Measurements from ENCODE around the gene MYL6. TPM values are rescaled to one million over a fixed set of nuclear protein-coding genes. Genes with fewer than 3 reads are reported as not detected.

MYL6 gene
- total and polyA plus RNA-seq, 10 of the 15 experiments (the other 5 are each of a cell fraction or from before 2014, with no cell fraction given) = 1,000 to 4,116 (median 1,828) TPM

GRCh38 chr12:56162468-56163290 lies 4.5 kb downstream of the MYL6 start:
- WGBS (ENCODE audit: insufficient coverage, insufficient replicate concordance, low lambda C conversion rate, missing lambda C conversion rate) = 42% methylated on average over 11 of the region's 11 CpGs
- no peak overlapping the region for H3K4me3 ChIP-seq
- H3K9ac ChIP-seq (ENCODE audit: control insufficient read depth, insufficient read depth, low read length) = no peak overlapping the region
- peaks cover 14% of the 10 kb centered on the region for H3K4me1 ChIP-seq (ENCODE audit: control insufficient read depth, insufficient read depth, low read length)
- ChIA-PET CTCF (interaction anchor here (0.5 to 2.2 kb wide), 6 partner anchors 9 to 427 kb away, joined by 3 to 7 read pairs (median 4); partner anchors contain the start of gene SMARCC2), RAD21 (ENCODE audit: unreplicated experiment) (interaction anchor here (1.2 to 2.0 kb wide), 2 partner anchors 26 to 35 kb away, joined by 3 to 11 read pairs; partner anchors contain the start of genes ESYT1 and SMARCC2), POLR2A (interaction anchor here (0.5 to 1.7 kb wide), 12 partner anchors 11 to 404 kb away, joined by 3 to 6 read pairs (median 3); partner anchors contain the start of genes ESYT1 and PA2G4), SMC1A (ENCODE audit: uncharacterized antibody, unreplicated experiment) (interaction anchor here (0.6 to 1.3 kb wide), 5 partner anchors 8 to 29 kb away, joined by 3 to 5 read pairs (median 3); no protein-coding TSS in a partner anchor)
- TF ChIP-seq, protein P1, sequence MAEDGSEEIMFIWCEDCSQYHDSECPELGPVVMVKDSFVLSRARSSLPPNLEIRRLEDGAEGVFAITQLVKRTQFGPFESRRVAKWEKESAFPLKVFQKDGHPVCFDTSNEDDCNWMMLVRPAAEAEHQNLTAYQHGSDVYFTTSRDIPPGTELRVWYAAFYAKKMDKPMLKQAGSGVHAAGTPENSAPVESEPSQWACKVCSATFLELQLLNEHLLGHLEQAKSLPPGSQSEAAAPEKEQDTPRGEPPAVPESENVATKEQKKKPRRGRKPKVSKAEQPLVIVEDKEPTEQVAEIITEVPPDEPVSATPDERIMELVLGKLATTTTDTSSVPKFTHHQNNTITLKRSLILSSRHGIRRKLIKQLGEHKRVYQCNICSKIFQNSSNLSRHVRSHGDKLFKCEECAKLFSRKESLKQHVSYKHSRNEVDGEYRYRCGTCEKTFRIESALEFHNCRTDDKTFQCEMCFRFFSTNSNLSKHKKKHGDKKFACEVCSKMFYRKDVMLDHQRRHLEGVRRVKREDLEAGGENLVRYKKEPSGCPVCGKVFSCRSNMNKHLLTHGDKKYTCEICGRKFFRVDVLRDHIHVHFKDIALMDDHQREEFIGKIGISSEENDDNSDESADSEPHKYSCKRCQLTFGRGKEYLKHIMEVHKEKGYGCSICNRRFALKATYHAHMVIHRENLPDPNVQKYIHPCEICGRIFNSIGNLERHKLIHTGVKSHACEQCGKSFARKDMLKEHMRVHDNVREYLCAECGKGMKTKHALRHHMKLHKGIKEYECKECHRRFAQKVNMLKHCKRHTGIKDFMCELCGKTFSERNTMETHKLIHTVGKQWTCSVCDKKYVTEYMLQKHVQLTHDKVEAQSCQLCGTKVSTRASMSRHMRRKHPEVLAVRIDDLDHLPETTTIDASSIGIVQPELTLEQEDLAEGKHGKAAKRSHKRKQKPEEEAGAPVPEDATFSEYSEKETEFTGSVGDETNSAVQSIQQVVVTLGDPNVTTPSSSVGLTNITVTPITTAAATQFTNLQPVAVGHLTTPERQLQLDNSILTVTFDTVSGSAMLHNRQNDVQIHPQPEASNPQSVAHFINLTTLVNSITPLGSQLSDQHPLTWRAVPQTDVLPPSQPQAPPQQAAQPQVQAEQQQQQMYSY (CRISPR knock-in tag; IDR thresholded peaks at IDR 0.05) = no peak
- TF ChIP-seq, protein P2, sequence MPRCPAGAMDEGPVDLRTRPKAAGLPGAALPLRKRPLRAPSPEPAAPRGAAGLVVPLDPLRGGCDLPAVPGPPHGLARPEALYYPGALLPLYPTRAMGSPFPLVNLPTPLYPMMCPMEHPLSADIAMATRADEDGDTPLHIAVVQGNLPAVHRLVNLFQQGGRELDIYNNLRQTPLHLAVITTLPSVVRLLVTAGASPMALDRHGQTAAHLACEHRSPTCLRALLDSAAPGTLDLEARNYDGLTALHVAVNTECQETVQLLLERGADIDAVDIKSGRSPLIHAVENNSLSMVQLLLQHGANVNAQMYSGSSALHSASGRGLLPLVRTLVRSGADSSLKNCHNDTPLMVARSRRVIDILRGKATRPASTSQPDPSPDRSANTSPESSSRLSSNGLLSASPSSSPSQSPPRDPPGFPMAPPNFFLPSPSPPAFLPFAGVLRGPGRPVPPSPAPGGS (IDR thresholded peaks at IDR 0.05; ENCODE audit: borderline replicate concordance, insufficient read depth, low read depth, low read length, poor library complexity, severe bottlenecking) = peak; percentile 43
- TF ChIP-seq SMAD5 (IDR thresholded peaks at IDR 0.05; ENCODE audit: low read depth) (no peak), IKZF2 (IDR thresholded peaks at IDR 0.05) (no peak), POLR2AphosphoS2 (IDR thresholded peaks at IDR 0.05; ENCODE audit: low read depth, low read length) (peak; percentile 63; the same call in 1 of the 2 replicates), POLR2A (IDR thresholded peaks at IDR 0.05; ENCODE audit: low read depth, low read length) (peak; percentile 47), POLR2AphosphoS5 (IDR thresholded peaks at IDR 0.05; ENCODE audit: low read length) (peak; percentile 56)
- TF ChIP-seq, protein P3, sequence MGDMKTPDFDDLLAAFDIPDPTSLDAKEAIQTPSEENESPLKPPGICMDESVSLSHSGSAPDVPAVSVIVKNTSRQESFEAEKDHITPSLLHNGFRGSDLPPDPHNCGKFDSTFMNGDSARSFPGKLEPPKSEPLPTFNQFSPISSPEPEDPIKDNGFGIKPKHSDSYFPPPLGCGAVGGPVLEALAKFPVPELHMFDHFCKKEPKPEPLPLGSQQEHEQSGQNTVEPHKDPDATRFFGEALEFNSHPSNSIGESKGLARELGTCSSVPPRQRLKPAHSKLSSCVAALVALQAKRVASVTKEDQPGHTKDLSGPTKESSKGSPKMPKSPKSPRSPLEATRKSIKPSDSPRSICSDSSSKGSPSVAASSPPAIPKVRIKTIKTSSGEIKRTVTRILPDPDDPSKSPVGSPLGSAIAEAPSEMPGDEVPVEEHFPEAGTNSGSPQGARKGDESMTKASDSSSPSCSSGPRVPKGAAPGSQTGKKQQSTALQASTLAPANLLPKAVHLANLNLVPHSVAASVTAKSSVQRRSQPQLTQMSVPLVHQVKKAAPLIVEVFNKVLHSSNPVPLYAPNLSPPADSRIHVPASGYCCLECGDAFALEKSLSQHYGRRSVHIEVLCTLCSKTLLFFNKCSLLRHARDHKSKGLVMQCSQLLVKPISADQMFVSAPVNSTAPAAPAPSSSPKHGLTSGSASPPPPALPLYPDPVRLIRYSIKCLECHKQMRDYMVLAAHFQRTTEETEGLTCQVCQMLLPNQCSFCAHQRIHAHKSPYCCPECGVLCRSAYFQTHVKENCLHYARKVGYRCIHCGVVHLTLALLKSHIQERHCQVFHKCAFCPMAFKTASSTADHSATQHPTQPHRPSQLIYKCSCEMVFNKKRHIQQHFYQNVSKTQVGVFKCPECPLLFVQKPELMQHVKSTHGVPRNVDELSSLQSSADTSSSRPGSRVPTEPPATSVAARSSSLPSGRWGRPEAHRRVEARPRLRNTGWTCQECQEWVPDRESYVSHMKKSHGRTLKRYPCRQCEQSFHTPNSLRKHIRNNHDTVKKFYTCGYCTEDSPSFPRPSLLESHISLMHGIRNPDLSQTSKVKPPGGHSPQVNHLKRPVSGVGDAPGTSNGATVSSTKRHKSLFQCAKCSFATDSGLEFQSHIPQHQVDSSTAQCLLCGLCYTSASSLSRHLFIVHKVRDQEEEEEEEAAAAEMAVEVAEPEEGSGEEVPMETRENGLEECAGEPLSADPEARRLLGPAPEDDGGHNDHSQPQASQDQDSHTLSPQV (IDR thresholded peaks at IDR 0.05) = no peak
- no peak overlapping the region for H3K4me2 ChIP-seq (ENCODE audit: control insufficient read depth, insufficient read depth)
- H3K79me2 ChIP-seq (ENCODE audit: control insufficient read depth, insufficient read depth, low read length) = peaks cover 34% of the 10 kb centered on the region
- H2AFZ ChIP-seq (ENCODE audit: control insufficient read depth, low read depth, low read length) = no peak overlapping the region
- DNase-seq (ENCODE audit: low read depth, low spot score) = no peak
- no peak for ATAC-seq
- intact Hi-C loops (cut with micrococcal nuclease; ENCODE audit: unreplicated experiment) (no loop called here), in situ Hi-C loops (cut with MboI) (no loop called here)
- FAIRE-seq = no peak
- H3K27me3 ChIP-seq (replicated peaks in 1 of 2; ENCODE audit: control insufficient read depth in 2 of 2, insufficient read depth in 2 of 2, low read length in 1 of 2) = no peaks in the 10 kb centered on the region
- H3K9me3 ChIP-seq (replicated peaks; ENCODE audit: control insufficient read depth, insufficient read depth, low read length) = no peaks in the 10 kb centered on the region
- no peaks in the 10 kb centered on the region for H4K20me1 ChIP-seq (ENCODE audit: control insufficient read depth, insufficient read depth)
- no peak overlapping the region for H3K27ac ChIP-seq (ENCODE audit: control insufficient read depth, insufficient read depth)
- TSS peak; percentile 68 for BruUV-seq (replicated peaks)
- peaks cover 25 to 37% of the 10 kb centered on the region in 2 experiments for H3K36me3 ChIP-seq (ENCODE audit: control insufficient read depth in 2 of 2, insufficient read depth in 2 of 2, low read length in 1 of 2)
